Panc1 (cell line): ENCODE measurements around the gene TLE4. TPM values are rescaled to one million over a fixed set of nuclear protein-coding genes. Genes with fewer than 3 reads are reported as not detected.

Source experiments
- ATAC-seq: fragments of 200-7000 bp; cut with Tn5 transposase; 2 replicates; pipeline ENCODE4 v1.9.1; 2020; ENCODE audit warnings: mild to moderate bottlenecking, moderate library complexity
- BruUV-seq: library from RNA; stranded (reverse); fragments of 400-500 nt; replicated peaks from 2 replicates; lab custom pipeline; 2021; lab: Mats Ljungman, UMichigan
- CTCF ChIA-PET: fragments of 300-600 bp; sonication (Branson Sonifier 250); formaldehyde crosslinking; loops from one replicate; lab custom pipeline; 2022; ENCODE audit warnings: antibody characterized with exemption; lab: Charles Lee
- POLR2A ChIA-PET: fragments of 300-600 bp; sonication (Branson Sonifier 250); formaldehyde crosslinking; loops from one replicate; lab custom pipeline; 2022; ENCODE audit warnings: antibody characterized with exemption; lab: Charles Lee
- DNase-seq: peaks from one replicate; pipeline ENCODE4 v3.0.0-alpha.2; 2010; ENCODE audit warnings: low read depth, low spot score
- H3K27ac ChIP-seq: 2 replicates; pipeline ENCODE4 v1.5.1; 2011; ENCODE audit warnings: mild to moderate bottlenecking, low read length, inconsistent platforms
- H3K27me3 ChIP-seq: fragments of 200-500 bp; sonication (Bioruptor generic); 2 replicates; pipeline ENCODE4 v1.6.0; 2014; ENCODE audit warnings: low read length, inconsistent platforms; ENCODE audit not compliant: control insufficient read depth, insufficient read depth
- H3K36me3 ChIP-seq: fragments of 200-500 bp; sonication (Bioruptor generic); 2 replicates; pipeline ENCODE4 v1.5.1; 2014; ENCODE audit warnings: inconsistent platforms, mild to moderate bottlenecking, low read length, moderate library complexity; ENCODE audit not compliant: control insufficient read depth, insufficient read depth
- H3K4me1 ChIP-seq: 2 replicates; pipeline ENCODE4 v1.5.1; 2011; ENCODE audit warnings: inconsistent platforms, mild to moderate bottlenecking, low read length, moderate library complexity; ENCODE audit not compliant: control insufficient read depth, insufficient read depth
- H3K4me3 ChIP-seq, 2 experiments: 2 replicates each; pipeline ENCODE4 v1.5.1; 2011 to 2012; ENCODE audit warnings: low read depth in 2 of 2, low read length in 2 of 2, mild to moderate bottlenecking in 2 of 2, inconsistent platforms in 1 of 2, moderate library complexity in 1 of 2
- H3K9me3 ChIP-seq: fragments of 200-500 bp; sonication (Bioruptor generic); 2 replicates; pipeline ENCODE4 v1.5.1; 2014; ENCODE audit warnings: low read depth, mild to moderate bottlenecking, inconsistent platforms, low read length, moderate library complexity; ENCODE audit not compliant: control insufficient read depth, insufficient read depth
- CTCF ChIP-seq: fragments of 450-650 bp; IDR thresholded peaks from 2 replicates; pipeline ENCODE4 v1.5.1; 2017; ENCODE audit warnings: mild to moderate bottlenecking
- POLR2AphosphoS5 ChIP-seq: IDR thresholded peaks from 2 replicates; pipeline ENCODE4 v1.6.1; 2012; ENCODE audit warnings: mild to moderate bottlenecking, low read depth, low read length, moderate library complexity
- REST ChIP-seq, 2 experiments: IDR thresholded peaks; 2 replicates each; pipeline ENCODE4 v1.6.1; 2011 to 2012; ENCODE audit warnings: low read depth in 2 of 2, control low read depth in 1 of 2, low read length in 1 of 2, mild to moderate bottlenecking in 1 of 2, moderate library complexity in 1 of 2; ENCODE audit not compliant: insufficient read depth in 1 of 2
- SIN3A ChIP-seq: IDR thresholded peaks from 2 replicates; pipeline ENCODE4 v1.6.1; 2012; ENCODE audit warnings: low read depth, mild to moderate bottlenecking, low read length, moderate library complexity, borderline replicate concordance; ENCODE audit not compliant: insufficient read depth
- TCF7L2 ChIP-seq: IDR thresholded peaks from 2 replicates; pipeline ENCODE4 v1.6.1; 2011; ENCODE audit warnings: mild to moderate bottlenecking, low read depth, low read length, inconsistent platforms
- in situ Hi-C: cut with HindIII; loops from 2 replicates; pipeline ENCODE4 v1.10.0; 2016; ENCODE audit warnings: low sequenced_read_pairs, low pct_unique_long_range_greater_than_20kb
- intact Hi-C: fragments of 100-400 bp; cut with micrococcal nuclease; formaldehyde crosslinking; loops from one replicate; pipeline ENCODE4 v1.10.0; 2022; ENCODE audit not compliant: unreplicated experiment
- total RNA-seq: library from RNA; stranded (reverse); gene quantifications from one replicate; pipeline ENCODE4 v1.2.1, GENCODE V29; 2021; ENCODE audit not compliant: unreplicated experiment

The TLE4 gene
- total RNA-seq, 1 experiment from 2014 or later: 8.7 TPM

GRCh38 chr9:79564105-79564504 is 7.7 kb upstream of the TLE4 start:
- ATAC-seq (no peak), DNase-seq (no peak)
- no TSS peak for BruUV-seq
- intact Hi-C loops (loop anchor here (10.0 kb wide), 1 partner anchor 79 kb away; no protein-coding TSS in a partner anchor), in situ Hi-C loops (no loop called here)
- H3K4me1 ChIP-seq: no peaks in the 10 kb centered on the region
- no peak for TF ChIP-seq TCF7L2
- no peak for TF ChIP-seq CTCF
- no peak for TF ChIP-seq POLR2AphosphoS5
- no peak for TF ChIP-seq SIN3A
- no peak for TF ChIP-seq REST (IDR thresholded peaks at IDR 0.05; ENCODE audit: insufficient read depth in 1 of 2, low read depth in 2 of 2, low read length in 1 of 2)
- ChIA-PET CTCF (no interaction called here), POLR2A (no interaction called here)
- no peaks in the 10 kb centered on the region for H3K27me3 ChIP-seq
- no peak overlapping the region for H3K4me3 ChIP-seq
- no peak overlapping the region for H3K27ac ChIP-seq
- H3K36me3 ChIP-seq: no peaks in the 10 kb centered on the region
- no peaks in the 10 kb centered on the region for H3K9me3 ChIP-seq

GRCh38 chr9:79565245-79565644 is 6.5 kb upstream of the TLE4 start:
- Histone ChIP-seq H3K4me3 (no peak overlapping the region), H3K27ac (no peak overlapping the region), H3K36me3 (no peaks in the 10 kb centered on the region), H3K9me3 (no peaks in the 10 kb centered on the region), H3K27me3 (no peaks in the 10 kb centered on the region), H3K4me1 (no peaks in the 10 kb centered on the region)
- DNase-seq (no peak), ATAC-seq (no peak)
- in situ Hi-C loops: no loop called here
- POLR2A ChIA-PET: no interaction called here
- no peak for TF ChIP-seq CTCF
- TF ChIP-seq SIN3A: no peak
- no peak for TF ChIP-seq REST (IDR thresholded peaks at IDR 0.05; ENCODE audit: insufficient read depth in 1 of 2, low read depth in 2 of 2, low read length in 1 of 2)
- no peak for TF ChIP-seq TCF7L2
- CTCF ChIA-PET: no interaction called here
- no TSS peak for BruUV-seq
- intact Hi-C loops: loop anchor here (10.0 kb wide), 1 partner anchor 80 kb away; no protein-coding TSS in a partner anchor
